SU-DHL-6 (cell line): Measurements from ENCODE around the gene C1orf146.

Experiments
- H2AFZ ChIP-seq: fragments of 200-600 bp; sonication (generic); 2 replicates; pipeline ENCODE4 v1.6.1; 2014; ENCODE audit warnings: low read depth, mild to moderate bottlenecking, moderate library complexity, mixed read lengths, antibody characterized with exemption, low read length; ENCODE audit not compliant: severe bottlenecking
- H3F3A ChIP-seq: fragments of 200-600 bp; shearing (Covaris generic); 2 replicates; pipeline ENCODE4 v1.6.0; 2016; ENCODE audit warnings: antibody characterized with exemption, mild to moderate bottlenecking; ENCODE audit not compliant: insufficient read depth
- H3K27ac ChIP-seq: fragments of 200-600 bp; sonication (generic); 2 replicates; pipeline ENCODE4 v1.5.1; 2016; ENCODE audit warnings: low read depth, mild to moderate bottlenecking, low read length, moderate library complexity, mixed read lengths
- H3K27me3 ChIP-seq: fragments of 200-600 bp; sonication (generic), shearing (Covaris generic); 2 replicates; pipeline ENCODE4 v1.6.0; 2014; ENCODE audit warnings: mild to moderate bottlenecking, low read length
- H3K36me3 ChIP-seq: fragments of 200-600 bp; sonication (generic); 2 replicates; pipeline ENCODE4 v1.6.1; 2014; ENCODE audit warnings: mild to moderate bottlenecking, low read length, mixed read lengths
- H3K4me2 ChIP-seq: fragments of 300-600, 200-600 bp; shearing (Covaris generic), sonication (generic); 2 replicates; pipeline ENCODE4 v1.6.0; 2014; ENCODE audit warnings: low read length, low read depth, mild to moderate bottlenecking; ENCODE audit not compliant: poor library complexity, severe bottlenecking
- H3K4me3 ChIP-seq: fragments of 200-600 bp; sonication (generic); 2 replicates; pipeline ENCODE4 v1.5.1; 2014; ENCODE audit warnings: antibody characterized with exemption, low read length, mild to moderate bottlenecking, mixed read lengths; ENCODE audit not compliant: insufficient read depth, poor library complexity, severe bottlenecking
- H3K79me2 ChIP-seq: fragments of 200-600 bp; sonication (generic); 2 replicates; pipeline ENCODE4 v1.6.1; 2014; ENCODE audit warnings: mild to moderate bottlenecking, low read length, moderate library complexity; ENCODE audit not compliant: insufficient read depth
- H3K9ac ChIP-seq: fragments of 200-600 bp; sonication (generic); 2 replicates; pipeline ENCODE4 v1.7.0; 2014; ENCODE audit warnings: mild to moderate bottlenecking, low read length
- H3K9me2 ChIP-seq: fragments of 200-600 bp; sonication (generic); replicated peaks from 2 replicates; pipeline ENCODE4 v1.6.1; 2014; ENCODE audit warnings: low read length; ENCODE audit not compliant: insufficient read depth
- H3K9me3 ChIP-seq: fragments of 200-600 bp; sonication (generic); 2 replicates; pipeline ENCODE4 v1.6.1; 2014; ENCODE audit warnings: low read length, mixed read lengths; ENCODE audit not compliant: insufficient read depth
- H4K20me1 ChIP-seq: fragments of 200-600 bp; sonication (generic); 2 replicates; pipeline ENCODE4 v1.6.1; 2014; ENCODE audit warnings: low read depth, mild to moderate bottlenecking, antibody characterized with exemption, low read length, moderate library complexity, mixed read lengths
- CTCF ChIP-seq: fragments of 200-600 bp; sonication (generic); IDR thresholded peaks from one replicate; pipeline ENCODE4 v1.5.1; 2017; ENCODE audit warnings: antibody characterized with exemption, mild to moderate bottlenecking, low read length, moderate library complexity; ENCODE audit not compliant: insufficient read depth, poor library complexity, severe bottlenecking
- EZH2phosphoT487 ChIP-seq: fragments of 200-600 bp; sonication (generic), shearing (Covaris generic); conservative IDR thresholded peaks from 2 replicates; pipeline ENCODE4 v1.6.1; 2018; ENCODE audit warnings: mild to moderate bottlenecking, antibody characterized with exemption, low read length, moderate library complexity, mixed read lengths

Gene C1orf146

GRCh38 chr1:92203105-92203504, 14.6 kb upstream of the C1orf146 start:
- Histone ChIP-seq H4K20me1 (no peaks in the 10 kb centered on the region), H3K4me2 (no peak overlapping the region), H3K79me2 (no peaks in the 10 kb centered on the region), H3K27me3 (no peaks in the 10 kb centered on the region), H3K4me3 (no peak overlapping the region), H2AFZ (no peak overlapping the region), H3F3A (no peaks in the 10 kb centered on the region), H3K36me3 (no peaks in the 10 kb centered on the region), H3K27ac (no peak overlapping the region), H3K9me3 (peaks cover 4% of the 10 kb centered on the region; the same call in 1 of the 2 replicates), H3K9me2 (no peaks in the 10 kb centered on the region), H3K9ac (no peak overlapping the region)
- TF ChIP-seq EZH2phosphoT487 (no peak), CTCF (no peak)

GRCh38 chr1:92210701-92211100, 7.0 kb upstream of the C1orf146 start:
- no peaks in the 10 kb centered on the region for H3K79me2 ChIP-seq
- no peak overlapping the region for H2AFZ ChIP-seq
- H3K27me3 ChIP-seq = no peaks in the 10 kb centered on the region
- H3K4me3 ChIP-seq = no peak overlapping the region
- no peak overlapping the region for H3K9ac ChIP-seq
- H3K9me2 ChIP-seq = no peaks in the 10 kb centered on the region
- TF ChIP-seq CTCF = no peak
- TF ChIP-seq EZH2phosphoT487 = no peak
- H3F3A ChIP-seq = no peaks in the 10 kb centered on the region
- H3K9me3 ChIP-seq = peaks cover 4% of the 10 kb centered on the region; the same call in 1 of the 2 replicates
- no peak overlapping the region for H3K4me2 ChIP-seq
- H3K36me3 ChIP-seq = no peaks in the 10 kb centered on the region
- H3K27ac ChIP-seq = no peak overlapping the region
- no peaks in the 10 kb centered on the region for H4K20me1 ChIP-seq

- H3K27me3 ChIP-seq = no peaks in the 10 kb centered on the region
- H3K4me3 ChIP-seq = no peak overlapping the region
- no peaks in the 10 kb centered on the region for H3K9me2 ChIP-seq
- H3K27ac ChIP-seq = no peak overlapping the region
- H3K9ac ChIP-seq = no peak overlapping the region
- peaks cover 4% of the 10 kb centered on the region; the same call in 1 of the 2 replicates for H3K9me3 ChIP-seq
- TF ChIP-seq CTCF (no peak), EZH2phosphoT487 (no peak)
- no peak overlapping the region for H2AFZ ChIP-seq
- H3K4me2 ChIP-seq = no peak overlapping the region
- no peaks in the 10 kb centered on the region for H3K79me2 ChIP-seq
- no peaks in the 10 kb centered on the region for H4K20me1 ChIP-seq
- no peaks in the 10 kb centered on the region for H3F3A ChIP-seq
- H3K36me3 ChIP-seq = no peaks in the 10 kb centered on the region
Measured at GRCh38 chr1:92211166-92211565, 6.5 kb upstream of the C1orf146 start.
